Natural killer cell (primary cell): ENCODE data around the gene RRP8. TPM values are rescaled to one million over a fixed set of nuclear protein-coding genes. Genes with fewer than 3 reads are reported as not detected.

Experiments
- ATAC-seq, 3 donors: fragments of 150-1000 bp in 2 of 3; fragments of 200-7000 bp in 1 of 3; cut with Tn5 transposase; 1 replicate in 1 of 3; 2 replicates in 2 of 3; pipeline ENCODE4 v1.10.0; 2021; ENCODE audit warnings: mild to moderate bottlenecking in 2 of 3, moderate library complexity in 2 of 3
- DNase-seq, 2 donors: peaks; one replicate each; pipeline versions ENCODE4 v3.0.0 to v3.0.0-alpha.2; 2013 to 2021; ENCODE audit warnings: mixed read lengths in 1 of 2
- H3K27ac ChIP-seq: one replicate; pipeline ENCODE4 v1.5.1; 2013; ENCODE audit warnings: mild to moderate bottlenecking, low read length
- H3K27me3 ChIP-seq: one replicate; pipeline ENCODE4 v1.6.1; 2013; ENCODE audit warnings: low read length; ENCODE audit not compliant: control insufficient read depth, insufficient read depth
- H3K36me3 ChIP-seq: one replicate; pipeline ENCODE4 v1.6.1; 2013; ENCODE audit warnings: low read length; ENCODE audit not compliant: control insufficient read depth, insufficient read depth
- H3K4me1 ChIP-seq: one replicate; pipeline ENCODE4 v1.6.1; 2013; ENCODE audit warnings: low read length; ENCODE audit not compliant: control insufficient read depth, insufficient read depth
- H3K4me3 ChIP-seq: one replicate; pipeline ENCODE4 v1.5.1; 2013; ENCODE audit warnings: low read length
- H3K9me3 ChIP-seq: one replicate; pipeline ENCODE4 v1.6.1; 2013; ENCODE audit warnings: low read length; ENCODE audit not compliant: control insufficient read depth, insufficient read depth
- H3K27ac Mint-ChIP-seq, 2 donors: one replicate each; pipeline ENCODE4 v1.8.0; 2022; ENCODE audit warnings: mild to moderate bottlenecking in 2 of 2, mixed read lengths in 2 of 2, moderate library complexity in 1 of 2
- H3K27me3 Mint-ChIP-seq, 2 donors: one replicate each; pipeline ENCODE4 v1.8.0; 2022; ENCODE audit warnings: low read depth in 2 of 2, mixed read lengths in 2 of 2
- H3K36me3 Mint-ChIP-seq: one replicate; pipeline ENCODE4 v1.8.0; 2022; ENCODE audit warnings: mixed read lengths
- H3K4me1 Mint-ChIP-seq, 2 donors: one replicate each; pipeline ENCODE4 v1.8.0; 2022; ENCODE audit warnings: mixed read lengths in 2 of 2
- H3K4me3 Mint-ChIP-seq: one replicate; pipeline ENCODE4 v1.8.0; 2022; ENCODE audit warnings: mild to moderate bottlenecking, moderate library complexity, mixed read lengths
- H3K9me3 Mint-ChIP-seq, 2 donors: one replicate each; pipeline ENCODE4 v1.8.0; 2022; ENCODE audit warnings: mixed read lengths in 2 of 2
- CTCF ChIP-seq: fragments of 200-600 bp; IDR thresholded peaks from one replicate; pipeline ENCODE4 v1.8.0; 2022; ENCODE audit warnings: antibody characterized with exemption
- WGBS: methylation state at CpG from one replicate; pipeline ENCODE4 v1.1.7; 2013; ENCODE audit warnings: missing lambda C conversion rate; ENCODE audit not compliant: insufficient coverage; 5-methylcytosine and 5-hydroxymethylcytosine counted together
- intact Hi-C: fragments of 100-400 bp; cut with micrococcal nuclease; formaldehyde crosslinking; loops from one replicate; pipeline ENCODE4 v1.14.2; 2022
- total RNA-seq, 4 donors: library from RNA; stranded (reverse); fragments of 120-200 nt in 1 of 4; gene quantifications; one replicate each; pipeline versions ENCODE4 v1.2.3 to v1.2.4, GENCODE V29; 2013 to 2022

The RRP8 gene
- total RNA-seq, 3 donors from 2014 or later (not counting 1 experiment from before 2014, with no cell fraction given): 31.3 to 35.9 (median 31.9) TPM

- no peaks in the 10 kb centered on the region for H3K36me3 Mint-ChIP-seq
- no peaks in the 10 kb centered on the region for H3K27me3 ChIP-seq
- no peak overlapping the region for H3K4me3 Mint-ChIP-seq
- no peak for TF ChIP-seq CTCF
- WGBS: 89% methylated on average over 31 of the region's 31 CpGs
- no peaks in the 10 kb centered on the region for H3K9me3 Mint-ChIP-seq
- H3K27me3 Mint-ChIP-seq: no peaks in the 10 kb centered on the region
- H3K27ac Mint-ChIP-seq: no peak overlapping the region
- no peak for ATAC-seq
- H3K4me3 ChIP-seq: no peak overlapping the region
- H3K36me3 ChIP-seq: no peaks in the 10 kb centered on the region
- no peak for DNase-seq
- H3K4me1 Mint-ChIP-seq: peaks cover 9 to 12% of the 10 kb centered on the region in 2 donors
- intact Hi-C loops: no loop called here
- no peaks in the 10 kb centered on the region for H3K9me3 ChIP-seq
- H3K27ac ChIP-seq: no peak overlapping the region
- H3K4me1 ChIP-seq: peaks cover 16% of the 10 kb centered on the region
These were observed 20.3 kb upstream of the RRP8 start for GRCh38 chr11:6623391-6624363.

- H3K27ac ChIP-seq: no peak overlapping the region
- H3K36me3 ChIP-seq: no peaks in the 10 kb centered on the region
- ATAC-seq (no peak), DNase-seq (no peak)
- H3K4me3 ChIP-seq: no peak overlapping the region
- H3K9me3 ChIP-seq: no peaks in the 10 kb centered on the region
- 89% methylated on average over 24 of the region's 24 CpGs for WGBS
- H3K27me3 Mint-ChIP-seq: no peaks in the 10 kb centered on the region
- H3K4me1 ChIP-seq: peaks cover 26% of the 10 kb centered on the region
- peaks cover 3 to 9% of the 10 kb centered on the region in 2 donors for H3K4me1 Mint-ChIP-seq
- H3K27me3 ChIP-seq: no peaks in the 10 kb centered on the region
- intact Hi-C loops: no loop called here
- H3K4me3 Mint-ChIP-seq: no peak overlapping the region
- no peak for TF ChIP-seq CTCF
- no peak overlapping the region for H3K27ac Mint-ChIP-seq
- H3K36me3 Mint-ChIP-seq: no peaks in the 10 kb centered on the region
- no peaks in the 10 kb centered on the region for H3K9me3 Mint-ChIP-seq
These were observed 19.1 kb upstream of the RRP8 start for GRCh38 chr11:6622261-6623171.

- no peaks in the 10 kb centered on the region for H3K9me3 Mint-ChIP-seq
- no peaks in the 10 kb centered on the region for H3K27me3 ChIP-seq
- intact Hi-C loops: no loop called here
- H3K27ac Mint-ChIP-seq: no peak overlapping the region
- peaks cover 0 to 5% of the 10 kb centered on the region in 2 donors for H3K4me1 Mint-ChIP-seq
- TF ChIP-seq CTCF: no peak
- no peak overlapping the region for H3K4me3 Mint-ChIP-seq
- H3K27me3 Mint-ChIP-seq: no peaks in the 10 kb centered on the region
- H3K4me1 ChIP-seq: peaks cover 26% of the 10 kb centered on the region
- 89% methylated on average over 16 of the region's 16 CpGs for WGBS
- no peaks in the 10 kb centered on the region for H3K9me3 ChIP-seq
- peaks cover 2% of the 10 kb centered on the region for H3K36me3 ChIP-seq
- H3K36me3 Mint-ChIP-seq: no peaks in the 10 kb centered on the region
- no peak overlapping the region for H3K4me3 ChIP-seq
- DNase-seq (no peak), ATAC-seq (no peak)
- no peak overlapping the region for H3K27ac ChIP-seq
These were observed 18.3 kb upstream of the RRP8 start for GRCh38 chr11:6621711-6622211.
